ENCODE data around the gene BLOC1S1. TPM values are rescaled to one million over a fixed set of nuclear protein-coding genes. Genes with fewer than 3 reads are reported as not detected.

The BLOC1S1 gene
- total RNA-seq, 2 experiments from 2014 or later, result 153 to 162 TPM

DNA sequence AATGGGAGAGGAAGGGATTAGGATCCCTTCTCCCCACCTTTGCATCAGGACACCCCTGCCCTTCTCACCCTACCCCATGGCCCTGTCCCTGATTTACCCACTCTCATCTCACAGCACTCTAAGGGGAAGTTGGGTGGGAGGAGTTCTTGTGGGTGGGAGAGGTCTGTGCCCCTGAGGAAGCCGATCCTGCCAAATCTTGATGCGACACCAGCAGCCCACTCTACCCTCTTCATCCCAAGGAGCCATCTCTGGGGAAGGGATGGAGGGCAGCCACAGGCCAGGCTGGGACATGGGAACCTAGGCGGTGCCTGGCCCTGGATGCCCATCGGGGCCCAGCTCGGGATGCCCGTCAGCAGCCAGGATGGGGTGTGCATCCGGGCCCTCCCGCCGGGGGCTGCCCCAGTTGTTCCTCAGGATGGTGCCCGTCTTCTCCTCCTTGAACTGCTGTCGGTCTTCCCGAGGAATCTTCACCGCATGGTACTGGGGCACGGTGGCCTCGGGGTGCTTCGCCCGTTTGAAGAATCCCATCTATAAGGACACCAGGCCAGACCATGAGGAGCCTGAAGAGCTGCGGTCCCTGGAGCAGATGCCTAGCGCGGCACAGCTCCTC is 31.0 kb upstream of the BLOC1S1 start:
- H3K4me3 Mint-ChIP-seq, result no peak overlapping the region
- peaks cover 16% of the 10 kb centered on the region for H3K27me3 Mint-ChIP-seq
- no peak for DNase-seq
- peaks cover 19% of the 10 kb centered on the region for H3K4me1 Mint-ChIP-seq (ENCODE audit: low read depth)
- intact Hi-C loops (cut with micrococcal nuclease), result no loop called here
- H3K36me3 Mint-ChIP-seq, result no peaks in the 10 kb centered on the region
- ChIA-PET POLR2A (no interaction called here), CTCF (no interaction called here)
- no peak overlapping the region for H3K27ac Mint-ChIP-seq
- no peaks in the 10 kb centered on the region for H3K9me3 Mint-ChIP-seq

DNA sequence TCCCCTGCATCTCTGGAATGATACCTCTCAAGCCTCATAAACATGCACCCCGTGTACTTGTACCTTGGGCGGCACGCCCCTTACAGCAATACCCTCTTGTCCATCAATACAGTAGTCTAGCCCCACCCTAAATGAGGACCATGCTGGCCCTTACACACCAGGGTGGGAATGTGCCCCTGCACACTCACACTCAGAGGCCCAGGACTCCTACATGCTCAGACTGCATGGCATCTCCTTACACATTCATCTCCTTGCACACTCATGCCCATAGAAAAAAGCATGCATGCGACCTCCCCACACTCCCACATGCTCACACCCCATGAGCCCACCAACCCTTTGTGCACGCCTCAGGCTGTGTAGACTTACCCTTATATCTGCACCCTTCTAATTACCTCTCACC is 30.2 kb upstream of the BLOC1S1 start:
- intact Hi-C loops (cut with micrococcal nuclease), result no loop called here
- Mint-ChIP-seq H3K27me3 (peaks cover 16% of the 10 kb centered on the region), H3K9me3 (no peaks in the 10 kb centered on the region), H3K27ac (no peak overlapping the region), H3K36me3 (no peaks in the 10 kb centered on the region), H3K4me3 (no peak overlapping the region), H3K4me1 (ENCODE audit: low read depth) (peaks cover 19% of the 10 kb centered on the region)
- POLR2A ChIA-PET, result no interaction called here
- no peak for DNase-seq
- CTCF ChIA-PET, result no interaction called here

DNA sequence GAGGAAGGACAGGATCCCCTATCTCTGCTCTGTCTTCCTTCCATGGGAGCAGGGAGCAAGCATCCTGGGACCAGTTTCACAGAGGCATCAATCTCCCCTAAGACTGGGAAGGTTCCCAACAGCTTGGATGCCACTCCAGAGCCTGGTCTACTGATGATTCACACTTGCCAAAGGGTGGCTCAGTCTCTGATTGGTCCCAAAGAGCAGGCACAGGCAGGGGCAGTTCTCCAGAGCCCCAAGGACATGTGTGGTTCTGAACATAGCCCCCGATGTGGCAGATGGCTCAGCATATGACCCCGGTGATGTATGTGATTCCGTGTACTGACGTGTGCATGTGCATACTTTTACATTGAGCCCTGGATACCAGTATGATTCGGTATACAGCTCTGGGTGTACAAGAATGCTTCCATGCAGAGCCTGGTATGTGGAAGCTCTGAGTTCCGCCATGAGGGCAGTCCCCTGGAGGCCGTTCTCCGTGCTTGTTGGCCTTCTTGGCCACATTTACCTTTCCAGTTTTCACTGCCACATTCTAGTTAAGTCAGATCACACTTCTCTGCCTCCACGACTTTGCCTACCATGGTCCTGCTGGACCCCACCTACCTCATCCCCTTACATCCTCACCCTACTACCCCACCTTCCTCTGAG is 29.4 kb upstream of the BLOC1S1 start:
- intact Hi-C loops (cut with micrococcal nuclease), result no loop called here
- H3K27me3 Mint-ChIP-seq, result peaks cover 9% of the 10 kb centered on the region
- no peak overlapping the region for H3K27ac Mint-ChIP-seq
- no peaks in the 10 kb centered on the region for H3K36me3 Mint-ChIP-seq
- no peak for DNase-seq
- POLR2A ChIA-PET, result no interaction called here
- no peak overlapping the region for H3K4me3 Mint-ChIP-seq
- CTCF ChIA-PET, result no interaction called here
- H3K4me1 Mint-ChIP-seq (ENCODE audit: low read depth), result peaks cover 11% of the 10 kb centered on the region
- no peaks in the 10 kb centered on the region for H3K9me3 Mint-ChIP-seq

DNA sequence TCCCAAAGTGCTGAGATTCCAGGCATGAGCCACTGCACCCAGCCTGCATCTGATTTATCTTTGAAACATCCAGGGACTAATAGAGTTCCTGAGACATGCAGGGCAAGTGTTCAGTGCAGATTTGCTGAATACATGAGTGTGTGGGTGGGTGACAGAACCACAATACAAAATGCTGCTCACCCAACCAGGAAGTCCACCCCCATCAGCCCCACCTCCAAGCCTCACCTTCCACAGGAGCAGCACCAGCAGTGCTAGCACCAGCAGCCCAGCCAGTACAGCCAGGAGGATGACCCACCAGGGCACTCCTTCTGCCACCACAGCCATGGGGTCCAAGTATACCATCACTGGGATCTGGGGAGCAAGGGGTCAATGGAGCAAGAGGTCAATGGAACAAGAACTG is 28.1 kb upstream of the BLOC1S1 start:
- peaks cover 9% of the 10 kb centered on the region for H3K4me1 Mint-ChIP-seq (ENCODE audit: low read depth)
- no peaks in the 10 kb centered on the region for H3K36me3 Mint-ChIP-seq
- H3K27me3 Mint-ChIP-seq, result peaks cover 5% of the 10 kb centered on the region
- ChIA-PET POLR2A (no interaction called here), CTCF (interaction anchor here (2.2 kb wide), 1 partner anchor 31 kb away, joined by 10 read pairs; no protein-coding TSS in a partner anchor)
- intact Hi-C loops (cut with micrococcal nuclease), result no loop called here
- H3K27ac Mint-ChIP-seq, result no peak overlapping the region
- peak; percentile 67 for DNase-seq
- H3K4me3 Mint-ChIP-seq, result no peak overlapping the region
- H3K9me3 Mint-ChIP-seq, result no peaks in the 10 kb centered on the region

DNA sequence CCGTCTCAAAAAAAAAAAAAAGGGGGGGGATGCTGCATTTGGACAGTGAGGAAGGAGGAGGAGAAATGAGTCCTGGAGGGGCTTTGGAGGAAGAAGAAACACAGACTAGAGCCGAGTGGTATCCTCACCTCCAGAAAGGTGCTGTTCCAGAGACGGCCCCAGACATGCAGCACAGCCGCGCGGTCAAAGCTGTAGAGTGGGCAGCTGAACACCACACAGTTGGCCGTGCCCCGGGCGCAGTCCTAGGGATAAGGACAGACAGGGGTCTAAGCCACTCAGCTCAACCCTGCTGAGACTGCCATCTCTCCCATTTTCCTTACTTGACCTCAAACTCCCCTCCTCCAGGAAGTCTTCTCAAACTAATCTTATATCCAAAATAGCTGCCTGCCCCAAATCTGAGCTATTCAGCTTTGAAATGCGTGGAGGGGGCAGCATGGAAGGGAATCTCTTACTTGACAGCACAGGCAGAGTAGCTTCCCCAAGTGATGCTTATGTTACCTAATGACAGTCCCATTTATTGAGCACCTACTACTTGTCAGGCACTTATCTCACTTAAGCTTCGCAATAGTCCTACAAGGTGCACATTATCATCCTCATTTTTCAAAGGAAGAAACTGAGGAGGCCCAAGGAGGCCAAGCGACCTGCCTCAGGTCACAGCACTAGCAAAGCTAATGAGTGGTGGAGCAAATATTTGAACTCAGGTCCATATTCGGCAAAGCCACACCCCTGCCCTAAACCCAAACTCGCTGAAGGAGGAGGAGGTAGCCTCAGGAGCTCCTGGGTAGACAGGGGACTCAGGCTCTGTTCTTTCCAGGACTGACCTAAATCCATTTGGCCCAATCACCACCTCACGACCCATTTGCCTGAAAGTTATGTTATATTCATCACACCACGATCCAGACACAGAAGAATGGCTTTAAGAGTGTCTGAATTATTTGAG is 26.9 kb upstream of the BLOC1S1 start:
- ChIA-PET POLR2A (no interaction called here), CTCF (interaction anchor here (1.2 to 2.2 kb wide), 2 partner anchors 16 to 33 kb away, joined by 3 to 10 read pairs; no protein-coding TSS in a partner anchor)
- DNase-seq, result no peak
- no peaks in the 10 kb centered on the region for H3K36me3 Mint-ChIP-seq
- H3K27me3 Mint-ChIP-seq, result peaks cover 3% of the 10 kb centered on the region
- intact Hi-C loops (cut with micrococcal nuclease), result no loop called here
- H3K4me3 Mint-ChIP-seq, result no peak overlapping the region
- no peaks in the 10 kb centered on the region for H3K9me3 Mint-ChIP-seq
- H3K27ac Mint-ChIP-seq, result no peak overlapping the region
- peaks cover 9% of the 10 kb centered on the region for H3K4me1 Mint-ChIP-seq (ENCODE audit: low read depth)

DNA sequence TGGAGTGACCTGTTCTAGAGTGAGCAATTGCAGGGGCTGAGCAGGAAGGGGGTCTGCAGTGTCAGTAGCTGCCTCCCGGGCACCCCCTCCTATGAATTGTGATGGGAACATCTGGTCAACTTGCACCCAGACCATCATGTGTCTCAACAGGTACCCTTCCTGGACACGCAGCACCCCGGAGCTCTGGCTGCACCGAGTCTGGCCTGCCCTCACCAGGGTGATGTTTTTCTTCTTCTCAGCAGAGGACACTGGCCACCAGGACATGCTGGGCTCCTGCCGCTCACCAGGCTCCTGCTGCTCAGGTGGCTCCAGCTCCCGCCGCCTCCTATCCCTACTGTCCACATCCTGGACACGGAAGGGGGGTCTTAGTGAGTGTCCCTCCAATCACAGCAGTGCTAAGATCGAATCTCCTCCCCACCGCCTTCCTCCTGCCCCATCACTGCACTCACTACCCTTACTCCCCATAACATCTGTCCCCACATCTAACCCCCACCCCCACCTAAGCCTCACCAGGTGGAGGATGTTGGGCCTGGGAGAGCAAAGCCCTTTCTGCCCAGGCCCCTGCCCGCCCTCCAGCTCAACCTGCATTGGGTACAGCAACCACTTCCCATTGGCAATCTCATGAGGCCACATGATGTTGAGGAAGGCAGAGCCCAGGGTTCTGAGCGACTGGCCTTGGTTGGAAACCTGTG is 23.1 kb upstream of the BLOC1S1 start:
- POLR2A ChIA-PET, result no interaction called here

DNA sequence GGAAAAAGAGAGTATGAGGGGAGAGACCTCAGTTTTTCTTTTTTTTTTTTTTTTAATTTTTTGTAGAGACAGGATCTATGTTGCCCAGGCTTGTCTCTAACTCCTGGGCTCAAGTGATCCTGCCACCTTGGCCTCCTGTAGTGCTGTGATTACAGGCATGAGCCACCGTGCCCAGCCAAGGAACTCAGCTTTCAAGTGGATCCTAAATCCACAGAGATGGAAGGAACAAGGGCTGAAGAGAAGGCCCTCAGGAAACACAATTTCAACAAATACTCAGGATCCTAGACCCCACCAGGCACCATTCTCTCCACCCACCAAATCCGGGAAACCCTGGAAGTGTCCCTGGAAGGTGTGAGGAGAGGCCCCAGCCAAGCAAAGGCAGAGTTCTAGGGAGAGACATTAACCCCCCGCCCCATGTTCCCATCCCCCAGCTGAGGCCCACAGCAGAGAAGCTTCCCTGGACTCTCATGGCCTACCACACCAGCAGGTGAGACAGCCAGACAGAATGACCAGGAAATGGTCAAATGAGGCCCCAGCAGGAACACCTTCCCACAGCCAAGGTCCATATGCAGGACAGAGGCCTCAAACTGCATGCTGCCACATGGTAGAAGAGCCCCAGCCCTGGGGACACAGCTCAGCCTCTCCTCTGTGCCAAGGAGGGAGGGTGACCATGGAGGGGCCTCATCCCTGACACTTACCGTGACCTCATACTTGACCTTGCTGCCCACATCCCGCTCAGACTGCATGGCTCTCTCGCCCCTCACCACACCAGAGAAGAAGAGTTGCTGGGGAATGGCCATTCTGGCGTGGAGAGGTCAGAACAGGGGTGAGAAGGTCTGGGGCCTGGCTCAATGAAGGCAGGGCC is 22.3 kb upstream of the BLOC1S1 start:
- DNase-seq, result no peak
- CTCF ChIA-PET, result no interaction called here

More for the DNA sequence above, 23.1 kb upstream of the BLOC1S1 start:
- H3K4me1 Mint-ChIP-seq (ENCODE audit: low read depth), result peaks cover 2% of the 10 kb centered on the region
- H3K27ac Mint-ChIP-seq, result no peak overlapping the region
- H3K9me3 Mint-ChIP-seq, result no peaks in the 10 kb centered on the region
- CTCF ChIA-PET, result no interaction called here
- intact Hi-C loops (cut with micrococcal nuclease), result no loop called here
- H3K4me3 Mint-ChIP-seq, result no peak overlapping the region
- no peaks in the 10 kb centered on the region for H3K27me3 Mint-ChIP-seq
- no peaks in the 10 kb centered on the region for H3K36me3 Mint-ChIP-seq
- no peak for DNase-seq

DNA sequence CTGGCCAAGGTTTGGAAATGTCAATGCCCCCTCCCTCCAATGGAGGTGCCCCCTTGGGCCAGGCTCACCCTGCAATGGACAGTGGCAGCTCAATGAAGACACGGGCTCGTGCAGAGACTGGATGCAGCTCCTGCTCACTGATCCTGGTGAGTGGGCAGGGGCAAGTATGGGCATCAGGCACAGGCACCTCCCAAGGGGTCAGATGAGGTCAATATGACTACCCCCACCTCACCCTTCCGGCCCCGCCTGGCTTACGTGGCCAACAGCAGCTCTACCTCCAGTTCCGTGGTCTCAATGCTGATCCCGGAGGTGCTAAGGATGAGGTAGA is 21.7 kb upstream of the BLOC1S1 start:
- Mint-ChIP-seq H3K27me3 (no peaks in the 10 kb centered on the region), H3K36me3 (no peaks in the 10 kb centered on the region), H3K9me3 (no peaks in the 10 kb centered on the region), H3K4me1 (ENCODE audit: low read depth) (no peaks in the 10 kb centered on the region), H3K27ac (no peak overlapping the region), H3K4me3 (no peak overlapping the region)
- ChIA-PET CTCF (interaction anchor here (0.6 kb wide), 1 partner anchor 192 kb away, joined by 5 read pairs; no protein-coding TSS in a partner anchor), POLR2A (no interaction called here)
- no peak for DNase-seq
- intact Hi-C loops (cut with micrococcal nuclease), result no loop called here

More for the DNA sequence above, 22.3 kb upstream of the BLOC1S1 start:
- Mint-ChIP-seq H3K4me3 (no peak overlapping the region), H3K27me3 (no peaks in the 10 kb centered on the region), H3K36me3 (no peaks in the 10 kb centered on the region), H3K4me1 (ENCODE audit: low read depth) (no peaks in the 10 kb centered on the region), H3K9me3 (no peaks in the 10 kb centered on the region), H3K27ac (no peak overlapping the region)
- POLR2A ChIA-PET, result no interaction called here
- intact Hi-C loops (cut with micrococcal nuclease), result no loop called here

DNA sequence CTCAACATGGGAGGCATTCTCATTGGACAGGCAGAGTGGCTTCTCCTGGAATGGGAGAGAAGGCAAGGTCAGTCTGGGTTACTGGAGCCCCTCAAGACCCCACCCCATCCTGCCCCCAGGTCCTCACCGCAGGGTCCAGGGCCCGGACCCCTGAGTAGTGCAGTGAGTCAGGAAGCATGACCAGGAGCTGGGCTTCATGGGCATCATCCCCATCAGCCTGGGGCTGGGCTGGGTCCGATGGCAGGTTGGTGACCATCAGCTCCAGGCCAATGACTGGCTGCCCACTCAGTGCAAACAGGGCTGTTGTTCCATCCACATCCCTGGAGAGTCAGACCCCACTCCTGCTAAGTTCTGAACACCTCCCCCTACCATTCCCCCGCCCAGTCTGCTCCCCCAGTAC is 21.2 kb upstream of the BLOC1S1 start:
- POLR2A ChIA-PET, result no interaction called here
- H3K27me3 Mint-ChIP-seq, result no peaks in the 10 kb centered on the region
- intact Hi-C loops (cut with micrococcal nuclease), result no loop called here
- no peak overlapping the region for H3K4me3 Mint-ChIP-seq
- no peaks in the 10 kb centered on the region for H3K4me1 Mint-ChIP-seq (ENCODE audit: low read depth)
- no peak overlapping the region for H3K27ac Mint-ChIP-seq
- DNase-seq, result no peak
- CTCF ChIA-PET, result interaction anchor here (0.6 kb wide), 1 partner anchor 192 kb away, joined by 5 read pairs; no protein-coding TSS in a partner anchor
- no peaks in the 10 kb centered on the region for H3K36me3 Mint-ChIP-seq
- no peaks in the 10 kb centered on the region for H3K9me3 Mint-ChIP-seq

DNA sequence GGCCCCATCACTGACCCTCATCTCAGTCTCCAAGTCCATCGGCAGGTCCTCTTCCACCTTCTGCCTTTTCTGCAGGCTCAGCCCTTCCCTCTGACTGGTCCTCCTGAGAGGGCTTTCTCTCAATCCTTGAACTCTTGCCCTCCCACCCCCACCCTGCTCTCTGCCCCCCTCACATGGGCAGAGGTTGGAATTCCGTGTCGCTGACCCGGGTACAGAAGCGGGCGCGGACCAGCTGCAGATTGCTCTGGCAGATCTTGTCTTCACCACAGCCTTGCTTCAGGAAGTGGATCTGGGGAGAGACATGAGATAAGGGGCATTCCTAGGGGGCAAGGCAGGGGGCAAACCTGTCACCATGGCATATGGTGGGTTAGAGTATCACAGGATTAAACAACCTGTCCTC is 20.5 kb upstream of the BLOC1S1 start:
- POLR2A ChIA-PET, result no interaction called here
- H3K36me3 Mint-ChIP-seq, result no peaks in the 10 kb centered on the region
- no peak overlapping the region for H3K4me3 Mint-ChIP-seq
- no peaks in the 10 kb centered on the region for H3K9me3 Mint-ChIP-seq
- no peak for DNase-seq
- H3K4me1 Mint-ChIP-seq (ENCODE audit: low read depth), result no peaks in the 10 kb centered on the region
- intact Hi-C loops (cut with micrococcal nuclease), result no loop called here
- H3K27ac Mint-ChIP-seq, result no peak overlapping the region
- CTCF ChIA-PET, result interaction anchor here (0.9 kb wide), 1 partner anchor 39 kb away, joined by 4 read pairs; no protein-coding TSS in a partner anchor
- no peaks in the 10 kb centered on the region for H3K27me3 Mint-ChIP-seq

DNA sequence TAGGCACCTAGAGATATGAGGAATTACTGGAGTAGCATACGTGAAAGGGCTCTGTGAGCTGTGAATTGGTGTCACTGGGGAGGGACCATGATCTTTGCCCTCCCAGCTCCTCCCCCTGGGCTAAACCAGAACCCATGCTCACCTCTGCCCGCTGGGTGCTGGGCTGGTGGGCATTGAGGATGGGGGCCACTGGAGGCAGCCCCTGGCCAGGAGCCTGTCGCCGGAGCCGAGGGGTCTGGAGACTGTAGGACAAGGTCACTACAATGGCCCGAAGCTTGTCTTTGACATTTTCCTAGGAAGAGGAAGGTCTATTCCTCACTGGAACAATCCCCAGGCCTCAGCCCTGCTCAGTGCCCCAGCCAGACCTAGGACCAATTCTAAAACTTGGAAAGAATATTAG is 19.7 kb upstream of the BLOC1S1 start:
- DNase-seq, result no peak
- no peaks in the 10 kb centered on the region for H3K36me3 Mint-ChIP-seq
- POLR2A ChIA-PET, result no interaction called here
- CTCF ChIA-PET, result interaction anchor here (0.9 kb wide), 1 partner anchor 40 kb away, joined by 4 read pairs; no protein-coding TSS in a partner anchor
- H3K4me3 Mint-ChIP-seq, result no peak overlapping the region
- no peaks in the 10 kb centered on the region for H3K27me3 Mint-ChIP-seq
- intact Hi-C loops (cut with micrococcal nuclease), result no loop called here
- H3K27ac Mint-ChIP-seq, result no peak overlapping the region
- H3K9me3 Mint-ChIP-seq, result no peaks in the 10 kb centered on the region
- no peaks in the 10 kb centered on the region for H3K4me1 Mint-ChIP-seq (ENCODE audit: low read depth)
